ENCODE measurements around the gene CCDC78. TPM values are rescaled to one million over a fixed set of nuclear protein-coding genes. Genes with fewer than 3 reads are reported as not detected.
A peak's percentile ranks its signal among the peaks of the same experiment; 100 is the strongest.

Gene CCDC78
- total RNA-seq, 1 donor from 2014 or later: 2.5 TPM

GRCh38 chr16:723695-724094 lies 2.5 kb downstream of the CCDC78 start:
- no peak for TF ChIP-seq CTCF (IDR thresholded peaks at IDR 0.05; ENCODE audit: insufficient read depth, low read length, poor library complexity, severe bottlenecking)
- Histone ChIP-seq H3K4me3 (ENCODE audit: low read depth, low read length) (no peak overlapping the region), H3K36me3 (ENCODE audit: control insufficient read depth, insufficient read depth, low read length) (no peaks in the 10 kb centered on the region), H3K27me3 (ENCODE audit: control insufficient read depth, insufficient read depth, low read length) (no peaks in the 10 kb centered on the region)
- no peak for DNase-seq (ENCODE audit: low read depth)

- Histone ChIP-seq H3K27me3 (ENCODE audit: control insufficient read depth, insufficient read depth, low read length) (no peaks in the 10 kb centered on the region), H3K36me3 (ENCODE audit: control insufficient read depth, insufficient read depth, low read length) (no peaks in the 10 kb centered on the region), H3K4me3 (ENCODE audit: low read depth, low read length) (no peak overlapping the region)
- TF ChIP-seq CTCF (IDR thresholded peaks at IDR 0.05; ENCODE audit: insufficient read depth, low read length, poor library complexity, severe bottlenecking): no peak
- no peak for DNase-seq (ENCODE audit: low read depth)
These were observed 3.2 kb downstream of the CCDC78 start for GRCh38 chr16:722835-723633.

GRCh38 chr16:721765-722540 lies 4.3 kb downstream of the CCDC78 start:
- Histone ChIP-seq H3K4me3 (ENCODE audit: low read depth, low read length) (peak overlapping the region; percentile 80), H3K27me3 (ENCODE audit: control insufficient read depth, insufficient read depth, low read length) (no peaks in the 10 kb centered on the region), H3K36me3 (ENCODE audit: control insufficient read depth, insufficient read depth, low read length) (no peaks in the 10 kb centered on the region)
- no peak for DNase-seq (ENCODE audit: low read depth)
- TF ChIP-seq CTCF (IDR thresholded peaks at IDR 0.05; ENCODE audit: insufficient read depth, low read length, poor library complexity, severe bottlenecking): no peak

- H3K4me3 ChIP-seq (ENCODE audit: low read depth, low read length): peak within 1 kb of the TSS; percentile 80
- no peaks in the 10 kb centered on the region for H3K36me3 ChIP-seq (ENCODE audit: control insufficient read depth, insufficient read depth, low read length)
- no peak for TF ChIP-seq CTCF (IDR thresholded peaks at IDR 0.05; ENCODE audit: insufficient read depth, low read length, poor library complexity, severe bottlenecking)
- H3K27me3 ChIP-seq (ENCODE audit: control insufficient read depth, insufficient read depth, low read length): no peaks in the 10 kb centered on the region
- no peak for DNase-seq (ENCODE audit: low read depth)
These were observed 5.1 kb downstream of the CCDC78 start, which contains the start of gene ANTKMT for GRCh38 chr16:720990-721764. TSS of gene ANTKMT (plus strand) at chr16:721146. CDS start at chr16:721275, 129 bp downstream.

- TF ChIP-seq CTCF (IDR thresholded peaks at IDR 0.05; ENCODE audit: insufficient read depth, low read length, poor library complexity, severe bottlenecking): no peak
- Histone ChIP-seq H3K36me3 (ENCODE audit: control insufficient read depth, insufficient read depth, low read length) (no peaks in the 10 kb centered on the region), H3K27me3 (ENCODE audit: control insufficient read depth, insufficient read depth, low read length) (no peaks in the 10 kb centered on the region), H3K4me3 (ENCODE audit: low read depth, low read length) (peak overlapping the region; percentile 80)
- no peak for DNase-seq (ENCODE audit: low read depth)
These were observed 5.7 kb downstream of the CCDC78 start for GRCh38 chr16:720447-720989.

Data from kidney epithelial cell (primary cell).